ENCODE measurements around the gene SLC35D2.
A peak's percentile ranks its signal among the peaks of the same experiment; 100 is the strongest.

SLC35D2 gene

DNA sequence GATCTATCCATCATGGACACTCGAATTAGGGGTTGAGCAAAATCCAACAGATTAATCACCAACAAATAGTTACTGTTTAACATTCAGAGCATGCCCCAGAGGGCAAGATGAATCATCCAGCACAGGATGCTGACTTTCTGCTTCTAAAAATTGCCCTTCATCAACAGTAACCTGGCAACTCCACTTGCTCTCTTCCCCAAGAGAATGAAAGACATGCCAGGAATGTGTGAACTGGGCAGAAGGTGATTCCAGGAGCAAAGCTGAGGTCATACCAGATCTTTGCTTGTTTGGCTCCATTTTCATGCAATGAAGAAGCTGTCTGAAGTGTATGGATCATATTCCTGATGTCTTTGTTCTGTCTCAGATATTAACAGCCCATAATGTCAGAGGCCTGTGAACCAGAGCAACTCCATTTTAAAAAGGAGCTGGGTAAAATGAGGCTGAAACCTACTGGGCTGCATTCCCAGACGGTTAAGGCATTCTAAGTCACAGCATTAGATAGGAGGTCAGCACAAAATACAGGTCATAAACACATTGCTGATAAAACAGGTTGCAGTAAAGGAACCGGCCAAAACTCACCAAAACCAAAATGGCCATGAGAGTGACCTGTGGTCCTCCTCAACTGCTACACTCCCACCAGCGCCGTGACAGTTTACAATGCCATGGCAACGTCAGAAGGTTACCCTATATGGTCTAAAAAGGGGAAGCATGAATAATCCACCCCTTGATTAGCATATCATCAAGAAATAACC lies 37.1 kb upstream of the SLC35D2 start:
- TF ChIP-seq, protein P1, sequence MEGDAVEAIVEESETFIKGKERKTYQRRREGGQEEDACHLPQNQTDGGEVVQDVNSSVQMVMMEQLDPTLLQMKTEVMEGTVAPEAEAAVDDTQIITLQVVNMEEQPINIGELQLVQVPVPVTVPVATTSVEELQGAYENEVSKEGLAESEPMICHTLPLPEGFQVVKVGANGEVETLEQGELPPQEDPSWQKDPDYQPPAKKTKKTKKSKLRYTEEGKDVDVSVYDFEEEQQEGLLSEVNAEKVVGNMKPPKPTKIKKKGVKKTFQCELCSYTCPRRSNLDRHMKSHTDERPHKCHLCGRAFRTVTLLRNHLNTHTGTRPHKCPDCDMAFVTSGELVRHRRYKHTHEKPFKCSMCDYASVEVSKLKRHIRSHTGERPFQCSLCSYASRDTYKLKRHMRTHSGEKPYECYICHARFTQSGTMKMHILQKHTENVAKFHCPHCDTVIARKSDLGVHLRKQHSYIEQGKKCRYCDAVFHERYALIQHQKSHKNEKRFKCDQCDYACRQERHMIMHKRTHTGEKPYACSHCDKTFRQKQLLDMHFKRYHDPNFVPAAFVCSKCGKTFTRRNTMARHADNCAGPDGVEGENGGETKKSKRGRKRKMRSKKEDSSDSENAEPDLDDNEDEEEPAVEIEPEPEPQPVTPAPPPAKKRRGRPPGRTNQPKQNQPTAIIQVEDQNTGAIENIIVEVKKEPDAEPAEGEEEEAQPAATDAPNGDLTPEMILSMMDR (conservative IDR thresholded peaks at IDR 0.05; ENCODE audit: control insufficient read depth, insufficient read depth, low read depth, low read length), result no peak
- no peak overlapping the region for H3K4me3 ChIP-seq (ENCODE audit: control insufficient read depth, low read depth, low read length)
- DNase-seq (ENCODE audit: low read depth), result peak; percentile 95

DNA sequence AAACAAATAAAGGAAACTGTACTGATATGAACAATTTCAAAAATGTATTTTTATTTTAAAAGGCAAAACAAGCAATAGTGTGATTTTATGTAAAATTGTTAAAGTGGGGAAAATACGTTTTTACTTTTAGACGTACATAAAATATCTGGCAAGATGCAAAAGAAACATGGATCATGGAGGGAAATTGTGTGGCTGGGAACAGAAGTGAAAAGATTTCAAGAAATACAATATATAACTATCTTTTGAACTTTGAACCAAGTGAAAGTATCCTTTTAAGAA lies 36.1 kb upstream of the SLC35D2 start:
- TF ChIP-seq, protein P1 (conservative IDR thresholded peaks at IDR 0.05; ENCODE audit: control insufficient read depth, insufficient read depth, low read depth, low read length), result no peak
- no peak for DNase-seq (ENCODE audit: low read depth)
- H3K4me3 ChIP-seq (ENCODE audit: control insufficient read depth, low read depth, low read length), result peak overlapping the region; percentile 71

DNA sequence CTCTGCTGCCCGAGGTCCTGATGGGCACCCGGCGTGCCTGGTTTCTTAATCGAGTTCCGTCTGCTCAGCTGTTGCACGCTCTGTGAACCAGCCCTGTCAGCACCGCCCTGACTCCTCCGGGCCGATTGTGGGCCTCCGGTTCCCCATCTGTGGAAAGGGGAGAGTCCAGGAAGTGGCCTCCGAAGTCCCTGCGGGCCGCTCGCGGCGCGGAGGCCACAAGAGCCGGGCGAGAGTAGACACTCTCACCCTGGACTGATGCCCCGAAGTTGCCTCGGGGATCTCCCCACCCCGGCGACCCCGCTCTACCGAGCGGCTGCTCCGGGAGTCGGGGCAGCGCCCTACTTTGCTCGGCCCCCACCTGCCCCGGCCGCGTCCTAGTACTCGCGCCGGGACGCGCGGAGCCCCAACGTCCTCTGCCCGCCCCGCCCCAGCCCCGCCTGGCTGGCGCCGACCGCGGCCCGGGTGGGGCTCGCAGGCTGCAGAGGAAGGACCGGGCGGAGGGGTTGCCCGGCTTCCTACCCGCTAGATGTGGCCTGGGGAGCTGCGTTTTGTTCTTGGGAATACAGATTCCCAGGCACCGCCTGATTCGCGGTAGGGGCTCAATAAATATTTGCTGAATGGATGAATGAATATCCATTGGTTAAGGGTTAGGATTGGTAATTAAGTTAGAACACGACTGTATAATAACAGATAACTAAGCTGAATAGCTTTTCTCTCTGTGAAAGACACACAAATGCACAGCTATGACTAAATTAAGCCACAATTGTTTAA lies 35.6 kb upstream of the SLC35D2 start:
- peak overlapping the region; percentile 71 for H3K4me3 ChIP-seq (ENCODE audit: control insufficient read depth, low read depth, low read length)
- DNase-seq (ENCODE audit: low read depth), result peak; percentile 25
- TF ChIP-seq, protein P1 (conservative IDR thresholded peaks at IDR 0.05; ENCODE audit: control insufficient read depth, insufficient read depth, low read depth, low read length), result no peak

DNA sequence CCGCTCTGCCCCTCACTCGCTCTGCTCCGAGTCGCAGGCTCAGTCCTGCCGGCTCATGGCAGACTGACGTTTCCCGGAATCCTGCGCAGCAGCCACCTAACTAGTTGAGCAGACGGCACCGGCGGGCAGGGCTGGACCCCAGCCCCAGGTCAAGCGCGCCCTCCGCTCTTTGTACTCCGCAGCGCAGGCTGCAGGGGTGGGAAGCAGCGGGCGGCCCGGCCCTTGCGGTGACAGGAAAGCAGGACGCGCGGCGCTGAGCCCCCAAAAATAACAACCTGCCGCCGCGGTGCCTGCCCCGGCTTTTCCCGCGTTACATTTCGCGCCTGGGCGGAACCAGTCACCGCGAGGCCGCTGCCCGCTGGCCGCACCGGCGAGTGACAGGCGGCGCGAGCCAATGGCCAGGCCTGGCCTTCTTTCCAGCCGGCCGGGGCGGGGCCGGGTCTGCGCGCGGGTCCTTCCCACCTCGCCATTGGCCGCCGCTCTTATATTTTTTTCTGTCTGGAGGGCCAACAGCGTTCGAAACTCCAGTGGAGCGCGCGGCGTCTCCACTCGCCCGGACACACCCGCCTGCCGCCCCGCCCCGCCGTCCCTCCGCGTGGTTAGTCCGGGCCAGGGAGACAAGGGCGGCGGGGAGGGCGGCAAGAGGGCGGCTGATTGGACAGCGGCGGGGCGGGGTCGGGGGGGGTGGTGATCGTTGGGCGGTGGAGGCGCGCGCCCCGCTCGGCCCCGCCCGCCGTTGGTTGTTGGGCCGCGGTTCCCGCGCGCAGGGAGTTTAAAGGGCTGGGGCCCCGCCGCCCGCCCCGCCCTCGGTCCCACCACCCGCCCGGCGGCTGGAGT lies 34.8 kb upstream of the SLC35D2 start, which contains the start of gene ZNF367:
Gene ZNF367 (minus strand): TSS at position 288 of the 837 bp plus-strand sequence. CDS start 338 bp downstream, outside the sequence.
- peak; percentile 94 for DNase-seq (ENCODE audit: low read depth)
- peak within 1 kb of the TSS; percentile 93 for H3K4me3 ChIP-seq (ENCODE audit: control insufficient read depth, low read depth, low read length)
- TF ChIP-seq, protein P1 (conservative IDR thresholded peaks at IDR 0.05; ENCODE audit: control insufficient read depth, insufficient read depth, low read depth, low read length), result no peak

DNA sequence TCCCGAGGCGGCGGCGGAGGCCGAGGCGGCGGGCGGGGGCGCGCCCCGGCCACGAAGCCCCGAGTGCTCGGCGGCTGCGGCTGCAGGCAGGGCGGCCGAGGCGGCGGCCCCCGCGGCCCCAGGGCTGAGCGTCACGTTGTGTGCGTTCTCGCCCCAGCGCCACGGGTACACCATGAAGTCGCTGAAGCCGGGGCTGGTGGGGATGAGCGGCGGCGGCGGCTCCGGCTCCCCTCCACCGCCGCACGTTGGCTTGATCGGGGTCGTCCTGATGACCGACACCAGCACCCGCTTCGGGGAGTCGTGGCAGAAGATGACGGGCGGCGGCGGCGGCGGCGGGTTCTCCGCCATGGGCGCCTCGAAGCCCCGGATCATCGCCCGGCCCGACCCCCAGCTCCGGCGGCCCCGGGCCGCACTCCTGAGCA lies 34.2 kb upstream of the SLC35D2 start:
- TF ChIP-seq, protein P1 (conservative IDR thresholded peaks at IDR 0.05; ENCODE audit: control insufficient read depth, insufficient read depth, low read depth, low read length), result no peak
- DNase-seq (ENCODE audit: low read depth), result no peak
- peak overlapping the region; percentile 93 for H3K4me3 ChIP-seq (ENCODE audit: control insufficient read depth, low read depth, low read length)

DNA sequence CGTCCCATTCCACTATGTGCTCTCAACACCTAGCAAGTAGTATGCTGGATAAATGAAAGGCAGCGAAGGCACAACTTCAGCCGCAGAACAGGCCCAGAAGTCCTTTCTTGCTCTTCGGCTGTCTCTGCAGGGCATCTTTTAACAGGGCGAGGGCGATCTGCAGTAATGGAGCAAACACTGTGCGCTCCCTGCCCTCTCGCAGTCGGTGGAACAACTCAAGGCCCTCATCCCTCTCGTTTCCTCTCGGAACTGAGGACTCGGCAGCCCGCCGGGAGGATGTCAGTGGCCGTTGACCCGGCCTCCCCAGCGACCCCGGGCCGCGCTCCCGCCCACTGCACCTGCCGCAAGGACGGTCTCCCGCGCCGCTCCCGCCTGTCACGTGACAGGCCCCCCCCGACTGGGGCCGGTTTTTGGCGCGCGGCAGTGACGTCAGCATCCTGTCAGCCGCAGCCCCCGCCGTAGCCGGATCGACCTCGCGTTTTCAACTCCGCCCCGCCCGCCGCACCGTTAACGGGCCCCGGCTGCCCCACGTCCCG lies 33.6 kb upstream of the SLC35D2 start:
- H3K4me3 ChIP-seq (ENCODE audit: control insufficient read depth, low read depth, low read length), result peak overlapping the region; percentile 93
- DNase-seq (ENCODE audit: low read depth), result peak; percentile 73
- TF ChIP-seq, protein P1 (conservative IDR thresholded peaks at IDR 0.05; ENCODE audit: control insufficient read depth, insufficient read depth, low read depth, low read length), result no peak
